Activated CD4-positive, alpha-beta T cell treated with anti-CD3 and anti-CD28 coated beads, Interleukin-2, amount 10 ng/mL, durations not matched to agents 24 days and 14 days (primary cell): ENCODE results near the gene AOPEP. TPM values are rescaled to one million over a fixed set of nuclear protein-coding genes. Genes with fewer than 3 reads are reported as not detected.

ENCODE experiments used
- DNase-seq: peaks from one replicate; pipeline ENCODE4 v3.0.0; 2022
- H3K27ac Mint-ChIP-seq: one replicate; pipeline ENCODE4 v1.8.0; 2022; ENCODE audit warnings: mild to moderate bottlenecking, mixed read lengths
- H3K27me3 Mint-ChIP-seq: one replicate; pipeline ENCODE4 v1.8.0; 2022; ENCODE audit warnings: mixed read lengths
- H3K36me3 Mint-ChIP-seq: one replicate; pipeline ENCODE4 v1.8.0; 2022; ENCODE audit warnings: low read depth, mild to moderate bottlenecking, mixed read lengths
- H3K4me1 Mint-ChIP-seq: one replicate; pipeline ENCODE4 v1.8.0; 2021; ENCODE audit warnings: mixed read lengths
- H3K4me3 Mint-ChIP-seq: one replicate; pipeline ENCODE4 v1.8.0; 2022; ENCODE audit warnings: mild to moderate bottlenecking, moderate library complexity, mixed read lengths
- H3K9me3 Mint-ChIP-seq: one replicate; pipeline ENCODE4 v1.8.0; 2021; ENCODE audit warnings: mixed read lengths
- intact Hi-C: fragments of 100-400 bp; cut with micrococcal nuclease; formaldehyde crosslinking; loops from one replicate; pipeline ENCODE4 v1.15.1; 2023
- total RNA-seq: library from RNA; stranded (reverse); gene quantifications from 2 replicates; pipeline ENCODE4 v1.2.3, GENCODE V29; 2022

Gene AOPEP
- total RNA-seq, 1 donor from 2014 or later: 20.7 TPM

DNA sequence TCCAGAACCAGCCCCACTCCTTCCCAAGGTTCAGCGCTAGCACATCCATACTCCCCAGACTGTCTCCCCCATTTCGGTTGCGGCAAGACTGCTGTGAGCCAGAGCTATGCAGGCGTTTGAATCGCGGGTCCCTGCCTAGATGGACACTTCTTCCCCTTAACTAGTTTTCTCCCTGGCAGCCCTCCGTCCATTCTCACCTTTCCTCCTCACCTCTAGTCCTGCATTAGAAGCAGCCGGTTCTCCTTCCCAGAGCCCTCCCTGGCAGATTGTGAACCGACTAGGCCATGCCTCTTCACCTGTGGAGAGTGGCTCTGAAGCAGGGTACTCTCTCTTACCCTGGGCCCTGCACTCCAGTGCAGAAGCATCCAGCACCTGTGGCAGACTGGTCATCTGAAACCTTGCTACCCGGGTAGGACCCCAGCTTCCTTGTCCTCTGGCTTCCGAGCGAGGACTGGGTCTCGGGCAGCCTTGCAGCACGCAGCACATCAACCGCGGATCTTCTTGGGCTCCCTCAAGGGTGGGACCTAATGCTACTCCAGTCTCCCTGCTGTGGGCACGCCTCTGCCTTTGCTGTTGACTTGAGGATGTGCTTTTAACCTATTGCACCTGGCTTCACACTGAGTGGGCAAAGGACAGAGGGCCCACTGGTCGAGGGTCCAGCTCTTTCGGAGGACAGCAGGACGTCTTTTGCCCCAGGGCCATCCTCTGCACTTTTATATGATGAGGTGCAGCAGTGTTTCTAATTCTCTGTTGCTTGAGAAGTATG lies 183.6 kb downstream of the AOPEP start:
- no peaks in the 10 kb centered on the region for H3K9me3 Mint-ChIP-seq
- no peaks in the 10 kb centered on the region for H3K36me3 Mint-ChIP-seq
- H3K27me3 Mint-ChIP-seq: no peaks in the 10 kb centered on the region
- DNase-seq: no peak
- intact Hi-C loops: loop anchor here (5.0 kb wide), 1 partner anchor 42 kb away; no protein-coding TSS in a partner anchor
- no peak overlapping the region for H3K27ac Mint-ChIP-seq
- H3K4me3 Mint-ChIP-seq: no peak overlapping the region
- H3K4me1 Mint-ChIP-seq: peaks cover 4% of the 10 kb centered on the region

DNA sequence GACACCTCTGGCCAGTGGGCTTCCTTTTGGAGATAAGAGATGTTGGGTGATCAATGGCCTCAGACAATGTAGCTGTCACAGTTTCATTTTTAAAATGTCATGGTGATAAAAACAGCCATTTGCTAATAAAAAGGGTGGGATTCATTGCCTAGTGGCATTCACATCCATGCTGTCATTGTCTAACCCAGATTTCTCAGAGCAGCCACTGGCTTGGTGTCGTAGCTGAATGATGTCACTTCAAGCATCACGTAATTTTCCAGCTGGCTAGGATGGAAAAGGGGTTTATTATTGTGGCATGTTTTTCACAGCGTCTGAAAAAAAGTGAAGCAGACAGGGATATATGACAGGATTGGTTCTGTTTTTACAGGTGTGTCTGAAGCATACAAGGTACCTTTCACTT lies 184.7 kb downstream of the AOPEP start:
- Mint-ChIP-seq H3K27ac (no peak overlapping the region), H3K9me3 (no peaks in the 10 kb centered on the region), H3K36me3 (no peaks in the 10 kb centered on the region), H3K27me3 (no peaks in the 10 kb centered on the region), H3K4me3 (no peak overlapping the region), H3K4me1 (peaks cover 4% of the 10 kb centered on the region)
- intact Hi-C loops: no loop called here
- DNase-seq: no peak

DNA sequence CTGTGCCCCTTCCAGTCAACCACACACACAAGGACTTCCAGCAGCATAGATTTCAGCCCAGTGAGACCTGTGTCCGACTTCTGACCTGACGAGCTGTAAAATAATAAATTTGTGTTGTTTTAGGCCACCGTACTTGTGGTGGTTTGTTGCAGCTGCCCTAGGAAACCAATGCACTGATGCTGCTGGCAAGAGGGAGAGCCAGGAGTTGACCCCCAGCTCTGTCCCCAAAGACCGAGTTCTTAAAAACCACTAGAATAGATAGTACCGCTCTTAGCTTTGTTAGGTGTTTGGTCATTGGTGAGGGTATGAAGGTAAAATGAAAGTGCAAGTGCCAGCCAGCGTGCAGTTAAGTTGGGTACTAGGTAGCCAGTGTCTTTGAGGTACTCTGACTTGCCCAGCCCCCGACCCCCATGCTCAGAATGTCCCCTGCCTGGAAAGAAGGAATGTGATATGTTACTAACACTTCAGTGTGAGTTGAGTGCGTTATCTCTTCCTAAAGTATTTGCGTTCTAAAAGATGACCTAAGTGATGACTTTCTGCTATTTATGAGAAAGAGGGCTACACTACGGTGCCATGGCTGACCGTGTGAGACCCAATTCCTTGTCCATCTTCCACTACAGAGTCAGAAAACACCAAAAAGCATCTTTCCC lies 185.6 kb downstream of the AOPEP start:
- H3K27me3 Mint-ChIP-seq: no peaks in the 10 kb centered on the region
- no peak for DNase-seq
- H3K36me3 Mint-ChIP-seq: no peaks in the 10 kb centered on the region
- intact Hi-C loops: no loop called here
- no peak overlapping the region for H3K4me3 Mint-ChIP-seq
- no peaks in the 10 kb centered on the region for H3K9me3 Mint-ChIP-seq
- H3K27ac Mint-ChIP-seq: no peak overlapping the region
- peaks cover 4% of the 10 kb centered on the region for H3K4me1 Mint-ChIP-seq

DNA sequence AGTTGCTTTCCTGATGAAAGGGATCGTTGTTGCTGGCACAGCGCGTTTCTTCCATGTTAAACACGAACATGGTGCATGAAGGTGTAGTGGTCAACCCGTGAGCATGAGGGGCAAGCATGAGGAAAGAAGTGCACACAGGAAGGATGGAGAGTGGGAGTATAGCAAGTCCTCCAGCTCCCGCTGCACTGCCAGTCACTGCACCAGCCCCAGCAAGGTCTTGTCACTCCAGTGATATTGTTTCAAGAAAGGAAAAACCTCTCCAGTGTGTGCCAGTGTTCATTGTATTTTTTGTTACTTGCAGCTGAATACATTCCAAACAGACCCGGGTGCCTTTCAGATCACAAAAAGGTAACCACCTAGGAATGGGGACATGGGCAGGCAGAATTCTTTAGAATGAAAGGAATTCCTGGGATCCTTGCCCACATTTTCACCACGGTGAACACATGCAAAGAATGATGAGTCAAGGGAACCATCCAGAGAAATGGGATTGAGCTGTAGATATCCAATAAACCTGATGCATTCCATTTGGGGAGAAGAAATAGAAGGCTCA lies 186.3 kb downstream of the AOPEP start:
- intact Hi-C loops: no loop called here
- Mint-ChIP-seq H3K36me3 (no peaks in the 10 kb centered on the region), H3K27me3 (no peaks in the 10 kb centered on the region), H3K27ac (no peak overlapping the region), H3K9me3 (no peaks in the 10 kb centered on the region), H3K4me3 (no peak overlapping the region), H3K4me1 (peaks cover 4% of the 10 kb centered on the region)
- DNase-seq: no peak

DNA sequence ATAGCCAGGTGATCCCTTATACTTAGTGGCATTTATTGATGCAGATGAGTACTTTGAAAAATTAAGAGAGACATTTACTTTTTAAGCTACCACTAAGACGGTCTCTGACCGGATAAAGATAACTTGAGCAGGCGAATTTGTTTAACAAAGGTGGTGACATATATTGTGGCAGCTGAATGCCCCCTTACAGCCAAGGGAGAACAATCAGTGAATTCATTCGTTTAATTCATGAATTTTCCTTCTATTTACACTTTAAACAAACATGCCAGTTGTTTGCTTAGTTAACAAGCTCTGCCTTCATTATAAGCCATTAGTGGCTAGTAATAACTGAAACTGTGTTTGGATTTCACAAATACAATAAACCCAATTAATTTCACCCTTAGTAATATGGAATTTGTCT lies 187.1 kb downstream of the AOPEP start:
- H3K4me3 Mint-ChIP-seq: no peak overlapping the region
- H3K27ac Mint-ChIP-seq: no peak overlapping the region
- intact Hi-C loops: no loop called here
- H3K36me3 Mint-ChIP-seq: no peaks in the 10 kb centered on the region
- peaks cover 4% of the 10 kb centered on the region for H3K4me1 Mint-ChIP-seq
- DNase-seq: no peak
- H3K27me3 Mint-ChIP-seq: no peaks in the 10 kb centered on the region
- no peaks in the 10 kb centered on the region for H3K9me3 Mint-ChIP-seq

DNA sequence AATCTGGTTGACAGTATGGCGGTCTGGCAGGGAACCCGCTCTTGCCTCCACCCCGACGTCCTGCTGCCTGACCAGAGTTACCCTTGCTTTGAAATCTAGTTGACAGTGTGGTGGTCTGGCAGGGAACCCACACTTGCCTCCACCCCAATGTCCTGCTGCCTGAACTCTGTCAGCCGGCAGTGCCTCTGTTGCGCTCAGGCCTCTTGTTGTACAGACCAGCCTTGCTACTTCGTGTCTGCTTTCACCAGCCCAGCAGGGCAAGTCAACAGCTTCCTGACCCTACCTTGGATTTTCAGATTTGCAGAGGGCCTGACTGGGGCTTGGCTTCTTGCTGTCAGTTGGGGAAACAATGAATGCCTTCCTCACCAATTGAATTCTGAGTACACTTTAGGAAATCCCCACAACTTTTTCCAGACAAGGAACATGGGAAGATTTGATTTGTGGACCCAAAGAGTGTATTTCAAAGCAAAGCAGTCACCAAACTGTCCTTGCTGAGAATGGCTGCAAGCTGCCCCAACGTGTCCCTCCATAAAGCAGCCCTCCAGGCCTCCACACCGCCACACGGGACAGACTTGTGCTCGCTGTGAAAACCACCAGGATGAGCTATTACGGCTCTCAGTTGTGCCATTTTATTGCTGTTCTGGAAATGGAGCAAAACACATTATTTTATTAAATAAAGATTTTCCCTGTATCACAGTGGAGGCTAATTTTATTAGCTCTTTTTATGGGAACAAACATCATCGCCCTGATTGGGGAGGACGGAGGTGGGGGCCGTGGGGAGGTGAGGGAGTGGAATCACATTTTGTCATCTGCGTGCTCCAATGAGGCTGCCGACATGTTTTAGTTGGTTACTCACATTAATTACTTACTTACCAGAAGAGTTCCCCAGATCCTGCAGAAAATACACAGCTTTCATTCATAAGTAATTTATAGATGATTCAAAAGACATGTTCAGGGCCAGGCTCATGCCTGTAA lies 189.3 kb downstream of the AOPEP start:
- Mint-ChIP-seq H3K27ac (no peak overlapping the region), H3K4me3 (no peak overlapping the region), H3K27me3 (no peaks in the 10 kb centered on the region), H3K4me1 (no peaks in the 10 kb centered on the region), H3K36me3 (no peaks in the 10 kb centered on the region), H3K9me3 (no peaks in the 10 kb centered on the region)
- intact Hi-C loops: no loop called here
- DNase-seq: no peak

DNA sequence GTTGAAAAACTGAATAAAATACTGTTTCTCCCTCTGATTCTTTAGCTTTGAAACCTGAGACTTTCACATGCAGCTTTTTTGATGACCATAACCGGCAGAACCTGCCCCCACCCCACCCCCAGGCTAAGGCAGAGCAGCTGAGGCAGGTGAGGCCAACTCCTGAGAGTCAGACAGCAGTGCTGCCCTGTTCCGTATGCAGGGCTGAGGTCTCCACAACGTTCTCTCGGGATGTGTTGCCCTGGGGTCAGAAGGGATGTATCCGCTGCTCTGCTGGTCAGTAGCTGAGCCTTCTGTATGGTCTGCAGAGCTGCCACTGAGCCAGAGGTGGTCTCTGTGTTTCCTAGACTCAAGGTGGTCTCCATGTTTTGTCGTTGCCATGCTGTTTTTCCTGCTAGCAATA lies 190.5 kb downstream of the AOPEP start:
- Mint-ChIP-seq H3K27ac (no peak overlapping the region), H3K4me1 (no peaks in the 10 kb centered on the region), H3K4me3 (no peak overlapping the region), H3K9me3 (no peaks in the 10 kb centered on the region), H3K27me3 (no peaks in the 10 kb centered on the region), H3K36me3 (no peaks in the 10 kb centered on the region)
- intact Hi-C loops: no loop called here
- no peak for DNase-seq

DNA sequence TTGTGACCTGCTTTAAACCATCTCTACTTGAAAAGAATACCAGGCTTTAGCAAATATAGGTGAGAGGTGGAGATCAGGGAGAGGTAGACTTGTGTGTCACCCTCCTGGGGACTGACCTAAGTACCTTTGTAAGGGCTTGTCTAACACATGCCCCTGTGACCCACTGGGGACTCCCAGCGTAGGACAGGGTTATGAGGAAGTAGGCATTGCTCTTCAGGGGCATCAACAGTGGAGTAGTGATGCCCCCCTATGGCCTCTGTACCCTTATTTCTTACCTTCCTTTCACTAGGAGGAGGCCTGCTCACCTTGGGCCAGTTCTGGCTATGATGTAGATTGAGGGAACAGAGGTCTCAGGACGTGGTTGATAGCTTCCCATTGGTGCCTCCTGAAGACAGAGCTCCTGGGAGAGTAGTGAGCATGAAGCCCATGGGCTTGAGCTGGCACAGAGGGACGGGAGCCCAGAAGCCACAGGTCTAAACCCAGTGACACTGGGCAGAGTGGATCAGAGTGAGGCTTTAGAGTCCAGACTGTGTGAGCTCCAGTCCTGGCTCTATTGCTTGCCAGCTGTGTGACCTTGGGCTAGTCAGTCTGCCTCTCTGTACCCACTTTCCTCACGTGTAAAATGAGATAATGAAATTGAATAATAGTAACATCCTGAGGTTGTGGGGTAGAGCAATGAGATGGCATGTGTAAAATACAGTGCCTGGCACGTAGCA lies 191.7 kb downstream of the AOPEP start:
- intact Hi-C loops: no loop called here

DNA sequence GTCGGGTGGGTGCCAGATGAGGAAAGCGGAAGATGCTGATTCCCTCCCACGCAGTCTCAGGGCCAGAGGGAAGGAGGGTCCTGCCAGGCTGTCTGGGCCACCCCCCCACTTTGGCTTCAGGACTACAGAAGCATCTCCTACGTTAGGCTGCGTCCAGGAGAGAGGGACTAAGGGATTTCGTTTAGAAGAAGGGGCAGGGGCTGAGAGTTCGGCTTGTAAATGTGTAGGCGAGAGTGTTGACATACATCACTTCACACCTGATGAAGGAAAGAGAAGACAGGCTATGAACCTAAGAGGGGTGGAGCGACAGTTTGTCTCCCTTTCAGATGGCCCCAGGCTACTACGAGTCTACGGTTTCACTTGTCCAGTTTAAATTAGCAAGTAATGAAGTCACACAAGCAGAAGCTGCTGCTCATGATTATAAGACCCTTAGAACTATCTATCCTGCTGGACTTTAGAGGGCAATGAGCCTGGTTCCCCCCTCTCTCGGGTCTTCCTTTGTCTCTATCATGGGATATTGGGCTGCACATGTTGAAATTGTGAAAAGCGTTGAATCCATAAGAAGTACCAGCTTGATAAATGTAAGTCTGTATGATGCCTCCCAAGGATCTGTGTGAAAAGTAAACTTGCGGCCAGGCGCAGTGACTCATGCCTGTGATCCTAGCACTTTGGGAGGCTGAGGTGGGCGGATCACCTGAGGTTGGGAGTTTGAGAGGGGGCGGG lies 193.0 kb downstream of the AOPEP start:
- H3K36me3 Mint-ChIP-seq: no peaks in the 10 kb centered on the region
- no peaks in the 10 kb centered on the region for H3K9me3 Mint-ChIP-seq
- no peak for DNase-seq
- H3K4me3 Mint-ChIP-seq: no peak overlapping the region
- no peaks in the 10 kb centered on the region for H3K4me1 Mint-ChIP-seq
- H3K27ac Mint-ChIP-seq: no peak overlapping the region
- intact Hi-C loops: no loop called here
- no peaks in the 10 kb centered on the region for H3K27me3 Mint-ChIP-seq

More for the DNA sequence above, 191.7 kb downstream of the AOPEP start:
- Mint-ChIP-seq H3K27me3 (no peaks in the 10 kb centered on the region), H3K4me3 (no peak overlapping the region), H3K36me3 (no peaks in the 10 kb centered on the region), H3K4me1 (no peaks in the 10 kb centered on the region), H3K9me3 (no peaks in the 10 kb centered on the region), H3K27ac (no peak overlapping the region)
- DNase-seq: no peak

DNA sequence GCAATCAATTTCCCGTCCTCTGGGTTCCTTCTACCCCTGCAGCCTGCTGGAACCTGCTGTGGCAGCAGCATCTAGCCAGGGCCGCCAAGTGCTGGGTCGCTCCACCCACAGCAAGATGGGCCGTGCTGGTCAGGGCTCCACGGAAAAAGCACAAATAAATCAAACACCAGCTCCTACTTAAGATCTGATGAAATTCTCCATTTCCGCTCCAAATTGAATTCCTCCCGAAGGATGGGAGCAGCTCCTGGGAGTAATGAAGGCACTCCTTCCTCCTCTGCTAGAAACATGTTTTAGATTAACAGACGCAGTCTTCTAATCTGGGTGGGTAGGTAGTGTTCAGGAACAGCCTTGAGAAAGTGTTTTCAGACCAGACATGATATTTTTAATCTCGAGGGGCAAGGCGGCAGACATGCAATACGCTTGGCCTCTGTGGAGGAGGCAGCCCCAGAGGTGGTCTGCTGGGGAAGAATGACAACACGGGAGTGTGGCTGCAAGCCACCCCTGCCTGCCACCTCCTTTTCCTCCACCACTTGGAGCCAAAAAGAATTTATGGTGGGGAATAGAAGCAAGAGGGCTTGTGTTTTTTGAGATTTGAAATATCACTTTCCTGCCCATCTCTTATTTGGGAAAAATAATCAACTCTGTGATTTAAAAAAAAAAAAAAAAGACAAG lies 194.1 kb downstream of the AOPEP start:
- H3K9me3 Mint-ChIP-seq: no peaks in the 10 kb centered on the region
- no peaks in the 10 kb centered on the region for H3K4me1 Mint-ChIP-seq
- no peak overlapping the region for H3K4me3 Mint-ChIP-seq
- no peak overlapping the region for H3K27ac Mint-ChIP-seq
- H3K36me3 Mint-ChIP-seq: no peaks in the 10 kb centered on the region
- DNase-seq: no peak
- no peaks in the 10 kb centered on the region for H3K27me3 Mint-ChIP-seq
- intact Hi-C loops: no loop called here

DNA sequence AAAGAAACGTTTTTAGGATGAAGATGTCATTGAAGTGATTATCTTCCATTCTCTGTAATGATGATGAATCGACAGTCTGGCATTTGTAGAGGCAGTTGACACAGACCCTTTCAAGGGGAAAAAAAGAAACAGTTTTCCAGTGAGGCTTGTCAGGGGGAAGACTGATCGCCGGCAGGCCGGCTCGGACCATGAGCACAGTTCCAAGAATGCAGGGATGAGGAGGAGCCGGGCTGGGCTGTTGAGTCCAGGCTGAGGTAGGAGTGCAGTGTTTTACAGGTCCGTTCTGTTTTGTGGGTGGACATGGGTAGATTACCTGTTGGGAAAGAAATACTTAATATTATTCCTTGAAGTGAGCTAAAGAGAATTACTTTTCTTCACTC lies 194.6 kb downstream of the AOPEP start:
- Mint-ChIP-seq H3K4me1 (no peaks in the 10 kb centered on the region), H3K27me3 (no peaks in the 10 kb centered on the region), H3K4me3 (no peak overlapping the region), H3K9me3 (no peaks in the 10 kb centered on the region), H3K36me3 (no peaks in the 10 kb centered on the region), H3K27ac (no peak overlapping the region)
- no peak for DNase-seq
- intact Hi-C loops: no loop called here

DNA sequence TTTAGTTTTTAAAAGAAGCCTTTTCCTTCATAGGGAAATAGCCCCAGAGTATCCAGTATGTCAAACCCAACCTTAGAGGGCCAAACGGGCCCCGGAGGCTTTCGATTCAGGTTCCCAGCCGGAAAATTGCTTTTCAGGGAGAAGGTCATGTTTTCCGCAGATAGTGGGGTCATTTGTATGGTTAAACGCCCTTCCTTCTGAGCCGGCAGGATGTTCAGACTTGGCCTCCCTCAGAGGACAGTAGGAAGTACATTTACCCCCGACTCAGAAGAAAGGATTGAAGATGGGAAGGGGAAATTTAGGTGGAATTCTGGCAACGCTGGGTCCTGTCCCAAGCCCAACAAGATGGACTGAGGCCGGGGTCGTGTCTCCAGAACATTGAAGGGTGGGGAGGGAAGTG lies 195.2 kb downstream of the AOPEP start:
- H3K9me3 Mint-ChIP-seq: no peaks in the 10 kb centered on the region
- intact Hi-C loops: no loop called here
- no peaks in the 10 kb centered on the region for H3K4me1 Mint-ChIP-seq
- no peak overlapping the region for H3K27ac Mint-ChIP-seq
- H3K27me3 Mint-ChIP-seq: no peaks in the 10 kb centered on the region
- H3K36me3 Mint-ChIP-seq: no peaks in the 10 kb centered on the region
- no peak overlapping the region for H3K4me3 Mint-ChIP-seq
- DNase-seq: no peak
